Body of pancreas (tissue), 4 donors: ENCODE data around the gene KRI1. TPM values are rescaled to one million over a fixed set of nuclear protein-coding genes. Genes with fewer than 3 reads are reported as not detected.

Source experiments
- ATAC-seq: fragments of 150-250 bp; one replicate; pipeline ENCODE4 v1.9.1; 2016
- DNase-seq, 4 donors: peaks; one replicate each; pipeline ENCODE4 v3.0.0-alpha.2; 2019
- H3K27ac ChIP-seq, 4 donors: fragments of 200-600 bp; sonication (generic); 1 replicate in 3 of 4; 2 replicates in 1 of 4; pipeline versions ENCODE4 v1.5.1 to v1.6.1; 2016 to 2019; ENCODE audit warnings: mild to moderate bottlenecking in 1 of 4, mixed read lengths in 1 of 4, moderate library complexity in 1 of 4
- H3K27me3 ChIP-seq, 2 donors: fragments of 200-600 bp; sonication (generic); one replicate each; pipeline ENCODE4 v1.6.0; 2016; ENCODE audit warnings: mild to moderate bottlenecking in 1 of 2
- H3K36me3 ChIP-seq, 2 donors: fragments of 200-600 bp; sonication (generic); replicated peaks in 1 of 2; 2 replicates each; pipeline ENCODE4 v1.5.1; 2016; ENCODE audit warnings: low read depth in 2 of 2; ENCODE audit not compliant: insufficient read depth in 1 of 2
- H3K4me1 ChIP-seq: fragments of 200-600 bp; sonication (generic); one replicate; pipeline ENCODE4 v1.6.0; 2016
- H3K4me3 ChIP-seq, 2 donors: fragments of 200-600 bp; sonication (generic); 1 replicate in 1 of 2; 2 replicates in 1 of 2; pipeline ENCODE4 v1.5.1; 2016 to 2019
- H3K9me3 ChIP-seq, 3 donors: fragments of 200-600 bp; sonication (generic); 1 replicate in 2 of 3; 2 replicates in 1 of 3; pipeline ENCODE4 v1.5.1; 2016
- POLR2A ChIP-seq, 3 donors: fragments of 450-650 bp; IDR thresholded peaks; one replicate each; pipeline ENCODE4 v1.6.1; 2016; ENCODE audit warnings: antibody characterized with exemption in 3 of 3, mild to moderate bottlenecking in 2 of 3
- WGBS, 2 donors: methylation state at CpG; one replicate each; pipeline ENCODE4 v1.1.5; 2017; 5-methylcytosine and 5-hydroxymethylcytosine counted together
- intact Hi-C: fragments of 100-400 bp; cut with DNase I; formaldehyde crosslinking; loops from one replicate; pipeline ENCODE4 v1.15.1; 2023
- total RNA-seq, 2 donors: library from RNA; depleted of rRNA; stranded (reverse); fragments of >200 nt; gene quantifications; one replicate each; pipeline ENCODE4 v1.1.0, GENCODE V29; 2016
- TF ChIP-seq, protein P1 (sequence below), 7 experiments: fragments of 450-650 bp in 4 of 7; fragments of 200-600 bp in 3 of 7; sonication (generic) in 3 of 7; IDR thresholded peaks; one replicate each; pipeline ENCODE4 v1.5.1; 2016 to 2019; ENCODE audit warnings: antibody characterized with exemption in 7 of 7

The KRI1 gene
- total RNA-seq, 2 donors from 2014 or later = 24.1 to 28.8 TPM

DNA sequence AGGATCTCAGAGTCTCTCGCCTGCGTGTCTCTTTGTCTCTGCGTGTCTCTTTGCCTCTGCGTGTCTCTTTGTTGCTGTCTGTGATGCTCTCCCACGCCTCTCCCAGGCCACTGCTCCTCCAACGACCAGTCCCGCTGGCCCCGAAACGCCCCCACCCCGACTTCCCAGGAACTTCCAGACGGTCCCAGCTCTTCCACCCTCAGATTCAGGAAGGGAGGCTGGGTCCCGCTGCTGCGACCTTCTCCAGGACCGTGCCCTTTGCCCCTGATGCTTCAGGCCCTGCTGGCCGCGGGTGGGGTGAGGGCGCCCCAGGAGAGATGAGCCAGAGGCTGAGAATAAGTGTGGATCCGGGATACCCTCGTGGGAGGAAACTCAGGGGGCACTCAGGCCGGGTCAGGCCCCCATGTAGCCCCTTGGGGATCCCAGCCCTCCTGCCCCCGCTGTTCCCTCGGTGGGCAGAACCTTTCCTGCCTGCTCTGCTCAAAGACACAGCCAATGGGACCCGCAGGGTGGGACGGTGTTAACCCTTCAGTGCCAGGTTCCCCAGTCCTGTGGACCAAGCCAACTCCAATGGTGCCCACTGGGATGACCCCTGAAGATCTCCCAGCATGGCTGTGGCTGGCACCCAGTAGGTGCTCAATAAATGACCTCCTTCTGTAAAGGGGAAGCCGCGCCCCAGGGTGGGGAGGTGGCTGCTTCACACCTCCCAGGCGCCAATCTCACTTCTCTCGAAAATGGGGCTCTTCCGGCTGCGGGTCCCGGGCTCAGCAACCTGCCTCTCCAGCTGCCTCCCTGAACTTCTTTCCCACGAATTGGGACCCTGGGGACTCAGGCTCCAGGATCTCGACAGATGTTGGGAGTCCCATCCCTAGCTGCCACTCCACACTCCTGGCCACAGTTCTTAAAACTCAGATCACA is 47.1 kb downstream of the KRI1 start:
- intact Hi-C loops = no loop called here
- ATAC-seq (no peak), DNase-seq (peak in 3 of 4 donors; percentile 42 to 63 (median 51))
- Histone ChIP-seq H3K36me3 (no peaks in the 10 kb centered on the region), H3K27ac (peak overlapping the region in 1 of 4 donors; percentile 44), H3K9me3 (no peaks in the 10 kb centered on the region), H3K27me3 (no peaks in the 10 kb centered on the region), H3K4me3 (no peak overlapping the region), H3K4me1 (peaks cover 61% of the 10 kb centered on the region)
- 18 to 23% methylated on average over 28 to 33 of the region's 33 CpGs for WGBS, 2 donors
- TF ChIP-seq POLR2A (IDR thresholded peaks at IDR 0.05) = no peak
- TF ChIP-seq, protein P1, sequence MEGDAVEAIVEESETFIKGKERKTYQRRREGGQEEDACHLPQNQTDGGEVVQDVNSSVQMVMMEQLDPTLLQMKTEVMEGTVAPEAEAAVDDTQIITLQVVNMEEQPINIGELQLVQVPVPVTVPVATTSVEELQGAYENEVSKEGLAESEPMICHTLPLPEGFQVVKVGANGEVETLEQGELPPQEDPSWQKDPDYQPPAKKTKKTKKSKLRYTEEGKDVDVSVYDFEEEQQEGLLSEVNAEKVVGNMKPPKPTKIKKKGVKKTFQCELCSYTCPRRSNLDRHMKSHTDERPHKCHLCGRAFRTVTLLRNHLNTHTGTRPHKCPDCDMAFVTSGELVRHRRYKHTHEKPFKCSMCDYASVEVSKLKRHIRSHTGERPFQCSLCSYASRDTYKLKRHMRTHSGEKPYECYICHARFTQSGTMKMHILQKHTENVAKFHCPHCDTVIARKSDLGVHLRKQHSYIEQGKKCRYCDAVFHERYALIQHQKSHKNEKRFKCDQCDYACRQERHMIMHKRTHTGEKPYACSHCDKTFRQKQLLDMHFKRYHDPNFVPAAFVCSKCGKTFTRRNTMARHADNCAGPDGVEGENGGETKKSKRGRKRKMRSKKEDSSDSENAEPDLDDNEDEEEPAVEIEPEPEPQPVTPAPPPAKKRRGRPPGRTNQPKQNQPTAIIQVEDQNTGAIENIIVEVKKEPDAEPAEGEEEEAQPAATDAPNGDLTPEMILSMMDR (IDR thresholded peaks at IDR 0.05) = no peak

DNA sequence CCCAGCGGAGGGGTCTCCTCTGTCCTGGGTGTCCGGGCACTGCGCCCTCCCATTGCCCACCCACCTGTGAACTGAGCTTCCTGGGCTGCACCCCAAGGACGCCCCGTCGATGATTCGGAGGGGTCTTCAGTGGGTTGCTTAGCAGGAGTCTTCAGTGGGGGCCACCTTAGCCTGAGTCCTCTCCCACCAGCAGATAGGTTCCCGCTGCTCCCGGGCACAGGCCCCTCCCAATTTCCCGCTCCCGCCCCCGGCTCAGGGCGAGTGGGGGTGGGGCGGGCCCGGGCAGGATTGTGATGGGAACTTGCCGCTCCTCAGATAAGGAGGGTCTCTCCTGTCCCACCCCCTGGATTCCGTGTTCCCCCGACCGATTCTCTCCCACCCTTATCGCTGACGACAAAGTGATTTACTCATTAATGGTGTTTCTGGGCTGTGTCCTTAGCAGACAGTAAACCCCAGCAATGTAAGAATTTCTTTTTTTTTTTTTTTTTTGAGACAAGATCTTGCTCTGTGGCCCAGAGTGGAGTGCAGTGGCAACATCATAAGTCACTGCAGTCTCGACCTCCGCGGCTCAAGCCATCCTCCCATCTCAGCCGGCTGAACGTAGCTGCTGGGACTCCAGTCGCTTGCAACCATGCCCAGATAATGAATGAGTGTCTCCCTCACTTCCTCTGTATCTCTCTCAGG is 47.9 kb downstream of the KRI1 start:
- Histone ChIP-seq H3K27me3 (no peaks in the 10 kb centered on the region), H3K4me1 (peaks cover 61% of the 10 kb centered on the region), H3K4me3 (peak overlapping the region in 1 of 2 donors; percentile 4), H3K36me3 (no peaks in the 10 kb centered on the region), H3K27ac (peak overlapping the region in 3 of 4 donors; percentile 5 to 57 (median 16)), H3K9me3 (no peaks in the 10 kb centered on the region)
- intact Hi-C loops = no loop called here
- 3% methylated on average over 24 to 25 of the region's 27 CpGs for WGBS, 2 donors
- peak in 2 of 4 donors; percentile 38 to 56 for DNase-seq
- TF ChIP-seq POLR2A (IDR thresholded peaks at IDR 0.05) = no peak
- TF ChIP-seq, protein P1 (IDR thresholded peaks at IDR 0.05) = no peak
- no peak for ATAC-seq

DNA sequence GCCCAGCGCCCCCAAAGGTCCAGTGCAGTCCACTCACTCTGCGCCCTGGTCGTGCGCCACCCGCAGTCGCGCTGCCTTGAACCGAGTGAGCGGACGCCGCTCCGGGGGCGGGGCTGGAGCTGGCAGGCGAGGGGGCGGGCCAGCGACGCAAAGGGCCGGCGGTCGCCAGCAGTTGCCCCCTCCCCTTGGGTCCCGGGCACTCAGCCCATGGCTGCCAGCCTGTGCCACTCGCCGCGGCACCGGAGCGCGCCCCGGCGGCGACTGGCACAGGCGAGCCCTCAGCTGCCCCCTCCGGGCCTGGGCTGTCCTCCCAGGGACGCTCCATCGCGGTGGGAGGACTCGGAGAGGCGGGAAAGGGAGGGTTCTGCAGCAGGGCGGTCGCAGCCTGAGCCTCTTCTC is 48.5 kb downstream of the KRI1 start, which contains the start of gene S1PR5:
S1PR5 (minus strand) TSS at position 87 of the 399 bp plus-strand sequence. CDS start 2,436 bp downstream, outside the sequence.
- ATAC-seq (peak; percentile 21), DNase-seq (peak; percentile 47 to 73 (median 57))
- peak within 1 kb of the TSS in 1 of 2 donors; percentile 4 for H3K4me3 ChIP-seq
- peaks cover 61% of the 10 kb centered on the region for H3K4me1 ChIP-seq
- no peaks in the 10 kb centered on the region for H3K9me3 ChIP-seq
- peak within 1 kb of the TSS; percentile 5 to 57 (median 23) for H3K27ac ChIP-seq
- WGBS, 2 donors = 0 to 3% methylated on average over 2 to 31 of the region's 39 CpGs
- intact Hi-C loops = no loop called here
- H3K36me3 ChIP-seq = no peaks in the 10 kb centered on the region
- H3K27me3 ChIP-seq = no peaks in the 10 kb centered on the region
- no peak for TF ChIP-seq POLR2A (IDR thresholded peaks at IDR 0.05)
- TF ChIP-seq, protein P1 (IDR thresholded peaks at IDR 0.05) = no peak

DNA sequence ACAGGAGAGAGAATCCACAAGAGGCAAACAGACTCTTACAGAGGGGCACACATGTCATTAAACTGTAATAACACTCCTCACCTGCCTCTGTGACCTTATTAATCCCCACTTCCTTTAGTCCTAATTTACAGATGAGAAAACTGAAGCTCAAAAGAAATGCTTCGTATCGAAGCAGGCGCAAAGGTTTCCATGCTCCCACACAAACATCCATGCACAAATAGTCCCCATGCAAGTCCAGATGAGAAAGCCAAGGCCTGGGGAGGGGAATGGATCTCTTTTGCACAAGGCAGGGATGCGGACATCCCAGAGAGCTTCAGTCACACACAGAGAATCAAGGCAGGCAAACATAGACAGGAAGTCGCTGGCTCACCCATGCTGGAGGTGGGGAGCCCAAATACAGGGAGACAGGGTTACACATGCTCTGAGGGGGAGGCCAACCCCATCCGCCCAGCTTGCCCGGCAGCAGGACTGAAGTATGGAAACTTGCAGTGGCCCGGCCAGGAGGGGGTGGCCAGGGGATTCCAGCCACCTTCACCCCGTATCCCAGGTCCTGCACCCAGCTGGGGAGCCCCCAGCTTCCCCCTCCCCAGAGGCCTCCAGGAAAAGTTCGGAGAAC is 49.0 kb downstream of the KRI1 start:
- Histone ChIP-seq H3K4me1 (peaks cover 56% of the 10 kb centered on the region), H3K36me3 (no peaks in the 10 kb centered on the region), H3K27me3 (no peaks in the 10 kb centered on the region), H3K4me3 (peak overlapping the region in 1 of 2 donors; percentile 4), H3K9me3 (no peaks in the 10 kb centered on the region), H3K27ac (peak overlapping the region in 2 of 4 donors; percentile 30 to 57)
- peak in 1 of 4 donors; percentile 27 for DNase-seq
- no peak for ATAC-seq
- TF ChIP-seq, protein P1 (IDR thresholded peaks at IDR 0.05) = no peak
- no peak for TF ChIP-seq POLR2A (IDR thresholded peaks at IDR 0.05)
- 31 to 39% methylated on average over 7 to 9 of the region's 10 CpGs for WGBS, 2 donors
- intact Hi-C loops = no loop called here
